K562 (cell line): Measurements from ENCODE around the gene DDAH2. TPM values are rescaled to one million over a fixed set of nuclear protein-coding genes. Genes with fewer than 3 reads are reported as not detected.

Source experiments
- SREBF1 ChIP-seq: fragments of 150-350 bp; IDR thresholded peaks from 2 replicates; pipeline ENCODE4 v1.6.1; 2014; ENCODE audit warnings: antibody characterized with exemption, low read depth, low read length, borderline replicate concordance
- polyA plus RNA-seq, 8 experiments: library from polyadenylated mRNA; depleted of rRNA in 4 of 8; stranded (reverse) in 5 of 8; unstranded in 3 of 8; fragments of >200 nt; fragmentation: Nextera tagmentation in 2 of 8; fragmentation: Illumina TruSeq in 1 of 8; extraction: Ambion mirVana in 2 of 8; extraction: Trizol in 1 of 8; gene quantifications; 2 replicates each; pipeline versions ENCODE4 v1.2.1 to v1.2.3, GENCODE V29; 2011 to 2014; ENCODE audit warnings: inconsistent platforms in 1 of 8, missing spikeins in 1 of 8
- total RNA-seq, 7 experiments: library from RNA; depleted of rRNA in 6 of 7; stranded (reverse); fragments of >200 nt in 6 of 7; fragmentation: Illumina TruSeq in 2 of 7; extraction: Trizol in 2 of 7; gene quantifications; 2 replicates each; pipeline versions ENCODE4 v1.2.1 to v1.2.3, GENCODE V29; 2011 to 2021; ENCODE audit warnings: low replicate concordance in 1 of 7
- TF ChIP-seq, protein P1 (sequence below), 2 experiments: fragments of 450-650 bp; formaldehyde crosslinking in 1 of 2; IDR thresholded peaks; 2 replicates each; pipeline versions ENCODE4 v1.4.0 to v1.6.1; 2014 to 2020; ENCODE audit warnings: mild to moderate bottlenecking in 2 of 2, borderline replicate concordance in 1 of 2, low read depth in 1 of 2
- TF ChIP-seq, protein P2 (sequence below): fragments of 450-650 bp; formaldehyde crosslinking; conservative IDR thresholded peaks from 2 replicates; pipeline ENCODE4 v1.4.0; 2022; ENCODE audit warnings: mild to moderate bottlenecking, missing genetic modification characterization

The DDAH2 gene
- total and polyA plus RNA-seq, 9 of the 15 experiments (the other 6 are each of a cell fraction or from before 2014, with no cell fraction given): 1.8 to 45.4 (median 21.4) TPM

DNA sequence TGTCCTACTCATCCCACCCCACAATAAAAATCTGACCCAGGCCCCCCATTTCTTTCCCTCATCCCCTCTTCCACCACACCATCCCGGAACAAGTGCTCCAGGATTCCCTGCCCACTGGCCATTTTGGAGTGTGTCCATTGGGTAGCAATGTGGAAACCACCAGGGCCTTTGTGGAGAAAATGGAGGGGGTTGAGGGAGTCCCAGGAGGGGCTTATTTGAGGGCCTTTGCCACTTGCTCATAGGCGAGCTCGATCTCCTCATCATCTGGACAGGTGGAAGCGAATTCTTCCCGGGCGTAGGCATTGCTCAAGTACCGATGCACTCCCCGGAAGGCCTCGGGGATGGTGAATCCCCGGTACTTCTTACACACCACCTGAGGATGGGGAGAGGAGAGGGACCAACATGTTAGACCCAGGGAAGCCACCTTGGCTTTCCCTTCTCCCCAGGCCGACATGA lies 1.6 kb upstream of the DDAH2 start (continued):
- TF ChIP-seq, protein P1, sequence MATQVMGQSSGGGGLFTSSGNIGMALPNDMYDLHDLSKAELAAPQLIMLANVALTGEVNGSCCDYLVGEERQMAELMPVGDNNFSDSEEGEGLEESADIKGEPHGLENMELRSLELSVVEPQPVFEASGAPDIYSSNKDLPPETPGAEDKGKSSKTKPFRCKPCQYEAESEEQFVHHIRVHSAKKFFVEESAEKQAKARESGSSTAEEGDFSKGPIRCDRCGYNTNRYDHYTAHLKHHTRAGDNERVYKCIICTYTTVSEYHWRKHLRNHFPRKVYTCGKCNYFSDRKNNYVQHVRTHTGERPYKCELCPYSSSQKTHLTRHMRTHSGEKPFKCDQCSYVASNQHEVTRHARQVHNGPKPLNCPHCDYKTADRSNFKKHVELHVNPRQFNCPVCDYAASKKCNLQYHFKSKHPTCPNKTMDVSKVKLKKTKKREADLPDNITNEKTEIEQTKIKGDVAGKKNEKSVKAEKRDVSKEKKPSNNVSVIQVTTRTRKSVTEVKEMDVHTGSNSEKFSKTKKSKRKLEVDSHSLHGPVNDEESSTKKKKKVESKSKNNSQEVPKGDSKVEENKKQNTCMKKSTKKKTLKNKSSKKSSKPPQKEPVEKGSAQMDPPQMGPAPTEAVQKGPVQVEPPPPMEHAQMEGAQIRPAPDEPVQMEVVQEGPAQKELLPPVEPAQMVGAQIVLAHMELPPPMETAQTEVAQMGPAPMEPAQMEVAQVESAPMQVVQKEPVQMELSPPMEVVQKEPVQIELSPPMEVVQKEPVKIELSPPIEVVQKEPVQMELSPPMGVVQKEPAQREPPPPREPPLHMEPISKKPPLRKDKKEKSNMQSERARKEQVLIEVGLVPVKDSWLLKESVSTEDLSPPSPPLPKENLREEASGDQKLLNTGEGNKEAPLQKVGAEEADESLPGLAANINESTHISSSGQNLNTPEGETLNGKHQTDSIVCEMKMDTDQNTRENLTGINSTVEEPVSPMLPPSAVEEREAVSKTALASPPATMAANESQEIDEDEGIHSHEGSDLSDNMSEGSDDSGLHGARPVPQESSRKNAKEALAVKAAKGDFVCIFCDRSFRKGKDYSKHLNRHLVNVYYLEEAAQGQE (IDR thresholded peaks at IDR 0.05; ENCODE audit: borderline replicate concordance): no peak
- TF ChIP-seq, protein P1 (CRISPR knock-in tag; IDR thresholded peaks at IDR 0.05; ENCODE audit: low read depth): no peak
- TF ChIP-seq, protein P2, sequence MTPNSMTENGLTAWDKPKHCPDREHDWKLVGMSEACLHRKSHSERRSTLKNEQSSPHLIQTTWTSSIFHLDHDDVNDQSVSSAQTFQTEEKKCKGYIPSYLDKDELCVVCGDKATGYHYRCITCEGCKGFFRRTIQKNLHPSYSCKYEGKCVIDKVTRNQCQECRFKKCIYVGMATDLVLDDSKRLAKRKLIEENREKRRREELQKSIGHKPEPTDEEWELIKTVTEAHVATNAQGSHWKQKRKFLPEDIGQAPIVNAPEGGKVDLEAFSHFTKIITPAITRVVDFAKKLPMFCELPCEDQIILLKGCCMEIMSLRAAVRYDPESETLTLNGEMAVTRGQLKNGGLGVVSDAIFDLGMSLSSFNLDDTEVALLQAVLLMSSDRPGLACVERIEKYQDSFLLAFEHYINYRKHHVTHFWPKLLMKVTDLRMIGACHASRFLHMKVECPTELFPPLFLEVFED (CRISPR knock-in tag): peak; percentile 76; the same call in 1 of the 2 replicates
- no peak for TF ChIP-seq SREBF1
- TF ChIP-seq, all 486 proteins: peak for 19
